Neural progenitor cell (in vitro differentiated cells): ENCODE results near the gene AKAP8L.

Source experiments
- EZH2 ChIP-seq: fragments of 200-600 bp; sonication (generic); IDR thresholded peaks from 2 replicates; pipeline ENCODE4 v1.6.1; 2017; ENCODE audit warnings: antibody characterized with exemption, mild to moderate bottlenecking, moderate library complexity
- EZH2phosphoT487 ChIP-seq: fragments of 200-600 bp; sonication (generic); IDR thresholded peaks from 2 replicates; pipeline ENCODE4 v1.6.1; 2017; ENCODE audit warnings: antibody characterized with exemption
- TF ChIP-seq, protein P1 (sequence below): fragments of 200-600 bp; sonication (generic); IDR thresholded peaks from 2 replicates; pipeline ENCODE4 v1.5.1; 2017; ENCODE audit warnings: antibody characterized with exemption, mild to moderate bottlenecking

DNA sequence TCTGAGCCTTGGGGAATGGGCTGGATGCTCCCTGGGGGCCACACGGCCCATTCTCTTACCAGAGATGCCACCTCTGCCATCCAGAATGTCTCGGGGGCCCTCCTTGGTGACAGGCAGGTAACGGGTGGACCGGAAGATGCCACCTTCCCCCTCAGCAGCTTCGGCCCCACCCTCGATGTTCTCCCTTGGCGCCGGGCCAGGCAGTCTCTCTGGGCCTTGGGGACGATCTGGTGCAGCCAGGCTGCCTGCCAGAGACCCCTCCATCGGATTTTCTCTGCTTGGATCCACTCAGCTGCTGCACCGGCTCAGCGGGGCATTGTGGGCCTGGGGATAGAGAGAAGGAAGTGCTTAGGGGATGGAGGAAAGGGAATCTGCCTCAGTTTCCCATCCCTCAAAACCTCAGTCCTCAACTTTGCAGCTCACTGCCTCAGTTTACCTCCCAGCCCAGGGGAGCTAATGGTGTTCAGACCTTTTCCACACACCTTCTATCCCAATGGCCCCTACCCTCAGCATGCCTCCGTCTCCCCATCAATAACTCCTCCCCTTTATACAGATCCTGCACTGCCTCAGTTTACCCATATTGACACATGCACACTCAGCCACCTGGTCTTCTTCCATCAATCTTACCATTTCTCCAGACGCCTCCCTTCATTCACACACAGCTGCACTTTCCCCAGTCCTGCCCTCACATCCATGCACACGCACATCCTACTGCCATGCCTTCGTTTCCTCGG lies 29.4 kb upstream of the AKAP8L start:
- TF ChIP-seq, protein P1, sequence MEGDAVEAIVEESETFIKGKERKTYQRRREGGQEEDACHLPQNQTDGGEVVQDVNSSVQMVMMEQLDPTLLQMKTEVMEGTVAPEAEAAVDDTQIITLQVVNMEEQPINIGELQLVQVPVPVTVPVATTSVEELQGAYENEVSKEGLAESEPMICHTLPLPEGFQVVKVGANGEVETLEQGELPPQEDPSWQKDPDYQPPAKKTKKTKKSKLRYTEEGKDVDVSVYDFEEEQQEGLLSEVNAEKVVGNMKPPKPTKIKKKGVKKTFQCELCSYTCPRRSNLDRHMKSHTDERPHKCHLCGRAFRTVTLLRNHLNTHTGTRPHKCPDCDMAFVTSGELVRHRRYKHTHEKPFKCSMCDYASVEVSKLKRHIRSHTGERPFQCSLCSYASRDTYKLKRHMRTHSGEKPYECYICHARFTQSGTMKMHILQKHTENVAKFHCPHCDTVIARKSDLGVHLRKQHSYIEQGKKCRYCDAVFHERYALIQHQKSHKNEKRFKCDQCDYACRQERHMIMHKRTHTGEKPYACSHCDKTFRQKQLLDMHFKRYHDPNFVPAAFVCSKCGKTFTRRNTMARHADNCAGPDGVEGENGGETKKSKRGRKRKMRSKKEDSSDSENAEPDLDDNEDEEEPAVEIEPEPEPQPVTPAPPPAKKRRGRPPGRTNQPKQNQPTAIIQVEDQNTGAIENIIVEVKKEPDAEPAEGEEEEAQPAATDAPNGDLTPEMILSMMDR: no peak
- no peak for TF ChIP-seq EZH2
- TF ChIP-seq EZH2phosphoT487: no peak
